Panc1 (cell line): ENCODE measurements around the gene CISD1. TPM values are rescaled to one million over a fixed set of nuclear protein-coding genes. Genes with fewer than 3 reads are reported as not detected.

Experiments
- ATAC-seq: fragments of 200-7000 bp; cut with Tn5 transposase; 2 replicates; pipeline ENCODE4 v1.9.1; 2020; ENCODE audit warnings: mild to moderate bottlenecking, moderate library complexity
- BruUV-seq: library from RNA; stranded (reverse); fragments of 400-500 nt; replicated peaks from 2 replicates; lab custom pipeline; 2021; lab: Mats Ljungman, UMichigan
- CTCF ChIA-PET: fragments of 300-600 bp; sonication (Branson Sonifier 250); formaldehyde crosslinking; loops from one replicate; lab custom pipeline; 2022; ENCODE audit warnings: antibody characterized with exemption; lab: Charles Lee
- POLR2A ChIA-PET: fragments of 300-600 bp; sonication (Branson Sonifier 250); formaldehyde crosslinking; loops from one replicate; lab custom pipeline; 2022; ENCODE audit warnings: antibody characterized with exemption; lab: Charles Lee
- DNase-seq: peaks from one replicate; pipeline ENCODE4 v3.0.0-alpha.2; 2010; ENCODE audit warnings: low read depth, low spot score
- H3K27ac ChIP-seq: 2 replicates; pipeline ENCODE4 v1.5.1; 2011; ENCODE audit warnings: mild to moderate bottlenecking, low read length, inconsistent platforms
- H3K27me3 ChIP-seq: fragments of 200-500 bp; sonication (Bioruptor generic); 2 replicates; pipeline ENCODE4 v1.6.0; 2014; ENCODE audit warnings: low read length, inconsistent platforms; ENCODE audit not compliant: control insufficient read depth, insufficient read depth
- H3K36me3 ChIP-seq: fragments of 200-500 bp; sonication (Bioruptor generic); 2 replicates; pipeline ENCODE4 v1.5.1; 2014; ENCODE audit warnings: inconsistent platforms, mild to moderate bottlenecking, low read length, moderate library complexity; ENCODE audit not compliant: control insufficient read depth, insufficient read depth
- H3K4me1 ChIP-seq: 2 replicates; pipeline ENCODE4 v1.5.1; 2011; ENCODE audit warnings: inconsistent platforms, mild to moderate bottlenecking, low read length, moderate library complexity; ENCODE audit not compliant: control insufficient read depth, insufficient read depth
- H3K4me3 ChIP-seq, 2 experiments: 2 replicates each; pipeline ENCODE4 v1.5.1; 2011 to 2012; ENCODE audit warnings: low read depth in 2 of 2, low read length in 2 of 2, mild to moderate bottlenecking in 2 of 2, inconsistent platforms in 1 of 2, moderate library complexity in 1 of 2
- H3K9me3 ChIP-seq: fragments of 200-500 bp; sonication (Bioruptor generic); 2 replicates; pipeline ENCODE4 v1.5.1; 2014; ENCODE audit warnings: low read depth, mild to moderate bottlenecking, inconsistent platforms, low read length, moderate library complexity; ENCODE audit not compliant: control insufficient read depth, insufficient read depth
- CTCF ChIP-seq: fragments of 450-650 bp; IDR thresholded peaks from 2 replicates; pipeline ENCODE4 v1.5.1; 2017; ENCODE audit warnings: mild to moderate bottlenecking
- POLR2AphosphoS5 ChIP-seq: IDR thresholded peaks from 2 replicates; pipeline ENCODE4 v1.6.1; 2012; ENCODE audit warnings: mild to moderate bottlenecking, low read depth, low read length, moderate library complexity
- REST ChIP-seq, 2 experiments: IDR thresholded peaks; 2 replicates each; pipeline ENCODE4 v1.6.1; 2011 to 2012; ENCODE audit warnings: low read depth in 2 of 2, control low read depth in 1 of 2, low read length in 1 of 2, mild to moderate bottlenecking in 1 of 2, moderate library complexity in 1 of 2; ENCODE audit not compliant: insufficient read depth in 1 of 2
- SIN3A ChIP-seq: IDR thresholded peaks from 2 replicates; pipeline ENCODE4 v1.6.1; 2012; ENCODE audit warnings: low read depth, mild to moderate bottlenecking, low read length, moderate library complexity, borderline replicate concordance; ENCODE audit not compliant: insufficient read depth
- in situ Hi-C: cut with HindIII; loops from 2 replicates; pipeline ENCODE4 v1.10.0; 2016; ENCODE audit warnings: low sequenced_read_pairs, low pct_unique_long_range_greater_than_20kb
- intact Hi-C: fragments of 100-400 bp; cut with micrococcal nuclease; formaldehyde crosslinking; loops from one replicate; pipeline ENCODE4 v1.10.0; 2022; ENCODE audit not compliant: unreplicated experiment
- total RNA-seq: library from RNA; stranded (reverse); gene quantifications from one replicate; pipeline ENCODE4 v1.2.1, GENCODE V29; 2021; ENCODE audit not compliant: unreplicated experiment

Gene CISD1
- total RNA-seq, 1 experiment from 2014 or later, result 64.1 TPM

- no TSS peak for BruUV-seq
- ATAC-seq, result peak; percentile 17
- no peaks in the 10 kb centered on the region for H3K36me3 ChIP-seq
- peak overlapping the region; percentile 88 for H3K27ac ChIP-seq
- ChIA-PET CTCF (no interaction called here), POLR2A (no interaction called here)
- H3K27me3 ChIP-seq, result no peaks in the 10 kb centered on the region
- in situ Hi-C loops (no loop called here), intact Hi-C loops (no loop called here)
- H3K9me3 ChIP-seq, result no peaks in the 10 kb centered on the region
- no peak for TF ChIP-seq REST (IDR thresholded peaks at IDR 0.05; ENCODE audit: insufficient read depth in 1 of 2, low read depth in 2 of 2, low read length in 1 of 2)
- TF ChIP-seq SIN3A, result peak; percentile 36; the same call in 1 of the 2 replicates
- H3K4me3 ChIP-seq, result peak overlapping the region; percentile 92 to 97
- peak; percentile 17 for DNase-seq
- peaks cover 29% of the 10 kb centered on the region for H3K4me1 ChIP-seq
Measured at GRCh38 chr10:58266826-58267712, 1.9 kb upstream of the CISD1 start.

- DNase-seq, result peak; percentile 35
- Histone ChIP-seq H3K4me3 (peak within 1 kb of the TSS; percentile 92 to 97), H3K9me3 (no peaks in the 10 kb centered on the region), H3K36me3 (no peaks in the 10 kb centered on the region), H3K27ac (peak within 1 kb of the TSS; percentile 88), H3K27me3 (no peaks in the 10 kb centered on the region), H3K4me1 (peaks cover 29% of the 10 kb centered on the region)
- ChIA-PET CTCF (no interaction called here), POLR2A (no interaction called here)
- ATAC-seq, result peak; percentile 81
- BruUV-seq, result no TSS peak
- in situ Hi-C loops (no loop called here), intact Hi-C loops (no loop called here)
- TF ChIP-seq CTCF, result no peak
- TF ChIP-seq REST (IDR thresholded peaks at IDR 0.05; ENCODE audit: insufficient read depth in 1 of 2, low read depth in 2 of 2, low read length in 1 of 2), result no peak
- peak; percentile 17; the same call in 1 of the 2 replicates for TF ChIP-seq SIN3A
- TF ChIP-seq POLR2AphosphoS5, result peak; percentile 63
Measured at GRCh38 chr10:58267713-58268453, 1.1 kb upstream of the CISD1 start, which contains the start of gene IPMK. Gene IPMK, minus strand, starts transcription at chr10:58267894. Its CDS starts 283 bp downstream, at chr10:58267611.
